Endothelial cell of umbilical vein (primary cell): ENCODE results near the gene DOCK1. TPM values are rescaled to one million over a fixed set of nuclear protein-coding genes. Genes with fewer than 3 reads are reported as not detected.

Experiments
- BruUV-seq: library from RNA; stranded (reverse); fragments of 400-500 nt; replicated peaks from 2 replicates; lab custom pipeline; 2021; lab: Mats Ljungman, UMichigan
- CTCF ChIA-PET: fragments of 300-600, 350-600 bp; sonication (Branson Sonifier 250); formaldehyde crosslinking; loops from one replicate; lab custom pipeline; 2021; ENCODE audit warnings: antibody characterized with exemption, inconsistent platforms; lab: Charles Lee
- POLR2A ChIA-PET: fragments of 300-600, 350-600 bp; sonication (Branson Sonifier 250); formaldehyde crosslinking; loops from one replicate; lab custom pipeline; 2021; ENCODE audit warnings: antibody characterized with exemption, inconsistent platforms; lab: Charles Lee
- DNase-seq: peaks from one replicate; pipeline ENCODE4 v3.0.0-alpha.2; 2011; ENCODE audit warnings: low read depth, low spot score
- FAIRE-seq: peaks from 2 replicates; lab custom pipeline; 2011; peaks lifted over from hg19 to GRCh38; lab: Jason Lieb, UNC
- H2AFZ ChIP-seq: 2 replicates; pipeline ENCODE4 v1.6.0; 2012; ENCODE audit warnings: low read depth, low read length, control low read depth, inconsistent platforms
- H3K27ac ChIP-seq: 2 replicates; pipeline ENCODE4 v1.5.1; 2011; ENCODE audit warnings: low read depth, mild to moderate bottlenecking, control low read depth, low read length, moderate library complexity; ENCODE audit not compliant: insufficient read depth
- H3K27me3 ChIP-seq, 2 experiments: 2 replicates each; pipeline versions ENCODE4 v1.6.0 to v1.6.1; 2011; ENCODE audit warnings: low read length in 2 of 2, mixed read lengths in 1 of 2; ENCODE audit not compliant: control insufficient read depth in 2 of 2, insufficient read depth in 2 of 2
- H3K36me3 ChIP-seq, 2 experiments: 2 replicates in 1 of 2; 3 replicates in 1 of 2; pipeline ENCODE4 v1.5.1; 2011; ENCODE audit warnings: low read length in 2 of 2, mild to moderate bottlenecking in 1 of 2, moderate library complexity in 1 of 2; ENCODE audit not compliant: control insufficient read depth in 2 of 2, insufficient read depth in 2 of 2; ENCODE audit errors: extremely low read depth in 1 of 2
- H3K4me1 ChIP-seq: 3 replicates; pipeline ENCODE4 v1.5.1; 2011; ENCODE audit warnings: mild to moderate bottlenecking, low read length; ENCODE audit not compliant: control insufficient read depth, insufficient read depth; ENCODE audit errors: extremely low read depth
- H3K4me2 ChIP-seq: 2 replicates; pipeline ENCODE4 v1.6.1; 2011; ENCODE audit warnings: low read length, control low read depth, mixed read lengths; ENCODE audit not compliant: insufficient read depth
- H3K4me3 ChIP-seq, 3 experiments: fragments of 200-600 bp in 1 of 3; sonication (generic), shearing (Covaris generic) in 1 of 3; replicated peaks in 1 of 3; 2 replicates each; pipeline ENCODE4 v1.5.1; 2011 to 2016; ENCODE audit warnings: control low read depth in 3 of 3, low read length in 3 of 3, mild to moderate bottlenecking in 2 of 3, inconsistent platforms in 1 of 3, low read depth in 1 of 3, moderate library complexity in 1 of 3; ENCODE audit not compliant: insufficient read depth in 1 of 3
- H3K79me2 ChIP-seq: 2 replicates; pipeline ENCODE4 v1.6.0; 2012; ENCODE audit warnings: low read length, inconsistent platforms; ENCODE audit not compliant: control insufficient read depth, insufficient read depth
- H3K9ac ChIP-seq: replicated peaks from 2 replicates; pipeline ENCODE3; 2011; ENCODE audit warnings: low read length, control low read depth; ENCODE audit not compliant: insufficient read depth; ENCODE audit errors: extremely low read depth
- H3K9me1 ChIP-seq: replicated peaks from 3 replicates; pipeline ENCODE4 v1.6.0; 2011; ENCODE audit warnings: mild to moderate bottlenecking, low read length; ENCODE audit not compliant: control insufficient read depth, insufficient read depth; ENCODE audit errors: extremely low read depth
- H3K9me3 ChIP-seq: replicated peaks from 2 replicates; pipeline ENCODE4 v1.5.1; 2012; ENCODE audit warnings: low read length, inconsistent platforms; ENCODE audit not compliant: control insufficient read depth, insufficient read depth
- H4K20me1 ChIP-seq: replicated peaks from 2 replicates; pipeline ENCODE3; 2011; ENCODE audit warnings: mild to moderate bottlenecking, low read length; ENCODE audit not compliant: control insufficient read depth, insufficient read depth; ENCODE audit errors: extremely low read depth
- CTCF ChIP-seq, 2 donors: IDR thresholded peaks; 1 replicate in 1 of 2; 2 replicates in 1 of 2; pipeline ENCODE4 v1.5.1; 2011; ENCODE audit warnings: low read length in 2 of 2, mild to moderate bottlenecking in 2 of 2, moderate library complexity in 2 of 2, control low read depth in 1 of 2, inconsistent platforms in 1 of 2, low read depth in 1 of 2; ENCODE audit not compliant: insufficient read depth in 1 of 2; ENCODE audit errors: extremely low read depth in 1 of 2
- EZH2 ChIP-seq: IDR thresholded peaks from 2 replicates; pipeline ENCODE4 v1.6.1; 2012; ENCODE audit warnings: borderline replicate concordance, low read depth, mild to moderate bottlenecking, moderate library complexity, low read length, inconsistent platforms; ENCODE audit not compliant: severe bottlenecking
- FOS ChIP-seq: IDR thresholded peaks from 2 replicates; pipeline ENCODE4 v1.6.1; 2011; ENCODE audit warnings: mild to moderate bottlenecking, low read length, moderate library complexity, borderline replicate concordance; ENCODE audit not compliant: insufficient read depth
- GATA2 ChIP-seq: IDR thresholded peaks from 2 replicates; pipeline ENCODE4 v1.7.0; 2011; ENCODE audit warnings: low read depth, mild to moderate bottlenecking, moderate library complexity, mixed read lengths, low read length; ENCODE audit not compliant: insufficient read length, insufficient read depth
- JUN ChIP-seq: IDR thresholded peaks from 2 replicates; pipeline ENCODE4 v1.6.1; 2011; ENCODE audit warnings: borderline replicate concordance, low read depth; ENCODE audit not compliant: insufficient read length, insufficient read depth
- MAX ChIP-seq: IDR thresholded peaks from 2 replicates; pipeline ENCODE4 v1.6.1; 2011; ENCODE audit not compliant: insufficient read depth, insufficient read length
- MYC ChIP-seq: IDR thresholded peaks from one replicate; pipeline ENCODE4 v1.6.1; 2011; ENCODE audit warnings: mild to moderate bottlenecking, low read depth, low read length
- POLR2A ChIP-seq: IDR thresholded peaks from 2 replicates; pipeline ENCODE4 v1.6.1; 2012; ENCODE audit warnings: low read depth, mild to moderate bottlenecking, control low read depth, low read length
- dilution Hi-C: fragments of 300-500 bp; cut with MboI; formaldehyde crosslinking; loops from one replicate; pipeline ENCODE4 v1.15.0; 2019; ENCODE audit warnings: low sequenced_read_pairs; ENCODE audit not compliant: extremely low pct_ligation_motif_present
- intact Hi-C: fragments of 100-400 bp; cut with micrococcal nuclease; formaldehyde crosslinking; loops from one replicate; pipeline ENCODE4 v1.10.0; 2022
- polyA plus RNA-seq, 4 experiments: library from polyadenylated mRNA; depleted of rRNA in 3 of 4; stranded (reverse) in 3 of 4; unstranded in 1 of 4; fragments of >200 nt; gene quantifications; 2 replicates each; pipeline versions ENCODE4 v1.2.1 to v1.2.3, GENCODE V29; 2011 to 2012; ENCODE audit warnings: missing spikeins in 1 of 4
- total RNA-seq: library from RNA; stranded (reverse); gene quantifications from 2 replicates; pipeline ENCODE4 v1.2.3, GENCODE V29; 2021

The DOCK1 gene
- total and polyA plus RNA-seq, 2 donors (not counting 3 experiments of a cell fraction or from before 2014, with no cell fraction given) = 22.5 to 83.1 TPM

GRCh38 chr10:127464561-127464960 lies 559.3 kb downstream of the DOCK1 start:
- CTCF ChIA-PET = no interaction called here
- dilution Hi-C loops = no loop called here
- no peaks in the 10 kb centered on the region for H3K36me3 ChIP-seq

More at GRCh38 chr10:127464561-127464960, 559.3 kb downstream of the DOCK1 start:
- no peaks in the 10 kb centered on the region for H3K9me1 ChIP-seq
- H3K9ac ChIP-seq = no peak overlapping the region
- FAIRE-seq (no peak), DNase-seq (no peak)
- intact Hi-C loops = no loop called here
- H3K4me2 ChIP-seq = no peak overlapping the region
- TF ChIP-seq EZH2 = no peak
- TF ChIP-seq MAX = no peak
- no peak for TF ChIP-seq MYC
- no peak for TF ChIP-seq CTCF (IDR thresholded peaks at IDR 0.05; ENCODE audit: extremely low read depth in 1 of 2, insufficient read depth in 1 of 2, low read depth in 1 of 2, low read length in 2 of 2)
- no peak for TF ChIP-seq JUN
- no peak for TF ChIP-seq FOS
- no peak for TF ChIP-seq POLR2A
- no peak for TF ChIP-seq GATA2
- H4K20me1 ChIP-seq = no peaks in the 10 kb centered on the region
- H3K4me3 ChIP-seq = no peak overlapping the region
- no peaks in the 10 kb centered on the region for H3K4me1 ChIP-seq
- no TSS peak for BruUV-seq
- POLR2A ChIA-PET = no interaction called here
- H2AFZ ChIP-seq = no peak overlapping the region
- no peaks in the 10 kb centered on the region for H3K27me3 ChIP-seq
- no peaks in the 10 kb centered on the region for H3K79me2 ChIP-seq
- no peaks in the 10 kb centered on the region for H3K9me3 ChIP-seq
- H3K27ac ChIP-seq = no peak overlapping the region
